ENCODE data around the gene TBCK.

TBCK gene

DNA sequence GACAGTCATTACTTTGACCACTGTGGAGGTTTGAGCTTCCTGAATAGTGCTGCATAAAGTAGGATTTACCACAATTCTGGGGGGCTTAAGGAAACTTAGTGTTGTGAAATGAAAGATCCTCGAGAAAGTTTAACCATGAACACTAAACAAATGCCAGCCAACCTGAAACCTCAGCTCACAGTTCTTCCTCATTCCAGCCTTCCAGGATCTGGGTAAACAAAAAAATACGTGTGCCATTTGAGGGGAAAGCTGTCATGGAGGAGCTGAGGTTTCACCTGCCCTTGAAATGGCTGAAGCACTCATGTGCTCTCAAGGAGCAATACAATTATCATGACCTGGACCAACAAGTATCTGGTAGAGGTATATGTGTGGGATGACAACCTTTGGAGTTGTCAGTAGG lies 278.0 kb downstream of the TBCK start:
- TF ChIP-seq, protein P1, sequence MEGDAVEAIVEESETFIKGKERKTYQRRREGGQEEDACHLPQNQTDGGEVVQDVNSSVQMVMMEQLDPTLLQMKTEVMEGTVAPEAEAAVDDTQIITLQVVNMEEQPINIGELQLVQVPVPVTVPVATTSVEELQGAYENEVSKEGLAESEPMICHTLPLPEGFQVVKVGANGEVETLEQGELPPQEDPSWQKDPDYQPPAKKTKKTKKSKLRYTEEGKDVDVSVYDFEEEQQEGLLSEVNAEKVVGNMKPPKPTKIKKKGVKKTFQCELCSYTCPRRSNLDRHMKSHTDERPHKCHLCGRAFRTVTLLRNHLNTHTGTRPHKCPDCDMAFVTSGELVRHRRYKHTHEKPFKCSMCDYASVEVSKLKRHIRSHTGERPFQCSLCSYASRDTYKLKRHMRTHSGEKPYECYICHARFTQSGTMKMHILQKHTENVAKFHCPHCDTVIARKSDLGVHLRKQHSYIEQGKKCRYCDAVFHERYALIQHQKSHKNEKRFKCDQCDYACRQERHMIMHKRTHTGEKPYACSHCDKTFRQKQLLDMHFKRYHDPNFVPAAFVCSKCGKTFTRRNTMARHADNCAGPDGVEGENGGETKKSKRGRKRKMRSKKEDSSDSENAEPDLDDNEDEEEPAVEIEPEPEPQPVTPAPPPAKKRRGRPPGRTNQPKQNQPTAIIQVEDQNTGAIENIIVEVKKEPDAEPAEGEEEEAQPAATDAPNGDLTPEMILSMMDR (IDR thresholded peaks at IDR 0.05), result no peak
- H3K4me1 ChIP-seq, result peaks cover 0 to 69% (median 19%) of the 10 kb centered on the region in 4 donors
- H3K4me3 ChIP-seq, result no peak overlapping the region
- no peaks in the 10 kb centered on the region for H3K36me3 ChIP-seq
- intact Hi-C loops (cut with DNase I; ENCODE audit: low total_unique reads), result no loop called here
- DNase-seq, result no peak
- H3K27ac ChIP-seq, result no peak overlapping the region
- H3K9me3 ChIP-seq, result no peaks in the 10 kb centered on the region
- H3K27me3 ChIP-seq, result no peaks in the 10 kb centered on the region

DNA sequence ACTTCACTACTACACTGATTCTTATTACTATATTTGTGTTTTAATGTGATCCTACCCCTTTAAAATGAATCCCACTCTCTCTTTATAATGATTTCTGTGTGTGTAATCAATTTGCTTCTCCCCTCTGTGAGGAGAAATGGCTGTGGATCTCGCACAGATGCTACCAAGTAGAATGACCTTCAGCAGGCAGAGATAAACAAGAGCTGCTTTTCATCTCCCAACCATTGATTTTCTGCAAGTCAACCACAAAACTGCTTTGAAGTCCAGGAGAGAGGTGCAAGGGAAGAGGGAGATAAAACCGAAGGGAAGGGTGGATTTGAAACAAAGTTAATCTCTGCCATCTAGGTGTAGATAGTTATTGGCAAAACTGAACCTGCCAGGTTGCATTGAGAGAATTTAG lies 279.2 kb downstream of the TBCK start:
- intact Hi-C loops (cut with DNase I; ENCODE audit: low total_unique reads), result no loop called here
- Histone ChIP-seq H3K27me3 (no peaks in the 10 kb centered on the region), H3K4me3 (no peak overlapping the region), H3K9me3 (no peaks in the 10 kb centered on the region), H3K4me1 (peaks cover 0 to 66% (median 20%) of the 10 kb centered on the region in 4 donors), H3K36me3 (no peaks in the 10 kb centered on the region), H3K27ac (no peak overlapping the region)
- no peak for DNase-seq
- TF ChIP-seq, protein P1 (IDR thresholded peaks at IDR 0.05), result no peak

DNA sequence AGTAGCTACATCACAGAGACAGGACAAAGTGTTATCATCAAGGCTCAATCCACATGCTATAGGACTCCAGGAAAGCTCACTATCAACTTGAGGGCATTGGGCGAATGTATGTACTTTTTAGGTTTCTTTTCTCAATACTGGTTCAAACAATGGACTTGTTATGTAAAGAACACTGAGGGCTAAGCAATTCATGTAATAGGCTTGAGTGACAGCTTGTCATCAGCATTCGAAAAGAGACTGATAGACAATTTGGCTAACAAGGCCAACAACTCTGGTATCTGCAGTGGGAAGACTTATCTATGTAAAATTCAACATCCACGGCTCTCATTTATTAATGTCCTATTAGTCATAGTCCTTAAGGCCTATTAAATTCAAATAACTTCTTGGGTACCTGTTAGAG lies 279.7 kb downstream of the TBCK start:
- H3K36me3 ChIP-seq, result no peaks in the 10 kb centered on the region
- H3K4me3 ChIP-seq, result no peak overlapping the region
- H3K4me1 ChIP-seq, result peaks cover 0 to 61% (median 20%) of the 10 kb centered on the region in 4 donors
- intact Hi-C loops (cut with DNase I; ENCODE audit: low total_unique reads), result no loop called here
- H3K27me3 ChIP-seq, result no peaks in the 10 kb centered on the region
- TF ChIP-seq, protein P1 (IDR thresholded peaks at IDR 0.05), result no peak
- no peak overlapping the region for H3K27ac ChIP-seq
- DNase-seq, result no peak
- H3K9me3 ChIP-seq, result no peaks in the 10 kb centered on the region

DNA sequence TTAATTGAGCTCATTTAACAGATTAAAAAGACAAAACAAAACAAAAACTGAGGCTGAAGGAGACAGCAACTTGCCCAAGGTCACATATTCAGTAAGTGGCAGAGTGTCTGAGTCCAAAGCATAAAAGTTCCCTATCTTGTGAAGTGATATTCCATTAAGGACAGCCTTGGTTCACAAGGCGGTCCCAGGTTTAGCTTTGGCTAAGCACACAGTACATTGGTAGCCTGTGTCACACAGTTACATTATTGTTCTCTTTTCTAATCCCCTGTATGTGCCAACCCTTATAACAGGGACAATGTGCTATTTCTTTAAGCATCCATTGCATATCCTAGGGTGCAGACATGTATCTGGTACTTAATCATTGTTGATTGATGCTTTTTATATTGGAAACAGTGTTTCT lies 280.8 kb downstream of the TBCK start:
- no peak for DNase-seq
- TF ChIP-seq, protein P1 (IDR thresholded peaks at IDR 0.05), result no peak
- Histone ChIP-seq H3K4me3 (no peak overlapping the region), H3K27me3 (no peaks in the 10 kb centered on the region), H3K9me3 (no peaks in the 10 kb centered on the region), H3K27ac (no peak overlapping the region), H3K4me1 (peaks cover 0 to 50% (median 17%) of the 10 kb centered on the region in 4 donors), H3K36me3 (no peaks in the 10 kb centered on the region)
- intact Hi-C loops (cut with DNase I; ENCODE audit: low total_unique reads), result no loop called here

DNA sequence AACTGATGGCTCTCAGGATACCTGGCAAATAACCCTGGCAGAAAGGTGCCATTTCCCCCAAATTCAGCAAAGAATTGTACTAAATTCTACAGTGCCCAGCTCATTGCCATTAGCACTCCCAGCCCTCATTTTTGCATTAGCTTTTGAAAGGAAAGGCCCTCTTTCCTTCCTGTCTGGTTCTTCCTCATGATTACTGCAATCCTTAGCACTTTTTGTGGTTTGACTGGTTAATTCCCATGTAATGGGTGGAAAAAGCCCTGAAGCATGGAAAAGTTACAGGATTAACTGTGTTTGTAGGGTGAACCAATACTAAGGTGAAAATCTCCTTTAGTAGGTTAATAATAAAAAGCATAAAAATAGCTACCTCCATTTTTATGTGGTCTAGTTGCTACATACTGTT lies 281.3 kb downstream of the TBCK start:
- H3K4me1 ChIP-seq, result peaks cover 0 to 45% (median 14%) of the 10 kb centered on the region in 4 donors
- no peaks in the 10 kb centered on the region for H3K36me3 ChIP-seq
- no peak overlapping the region for H3K27ac ChIP-seq
- H3K4me3 ChIP-seq, result no peak overlapping the region
- intact Hi-C loops (cut with DNase I; ENCODE audit: low total_unique reads), result no loop called here
- no peaks in the 10 kb centered on the region for H3K27me3 ChIP-seq
- DNase-seq, result no peak
- H3K9me3 ChIP-seq, result no peaks in the 10 kb centered on the region
- TF ChIP-seq, protein P1 (IDR thresholded peaks at IDR 0.05), result no peak

DNA sequence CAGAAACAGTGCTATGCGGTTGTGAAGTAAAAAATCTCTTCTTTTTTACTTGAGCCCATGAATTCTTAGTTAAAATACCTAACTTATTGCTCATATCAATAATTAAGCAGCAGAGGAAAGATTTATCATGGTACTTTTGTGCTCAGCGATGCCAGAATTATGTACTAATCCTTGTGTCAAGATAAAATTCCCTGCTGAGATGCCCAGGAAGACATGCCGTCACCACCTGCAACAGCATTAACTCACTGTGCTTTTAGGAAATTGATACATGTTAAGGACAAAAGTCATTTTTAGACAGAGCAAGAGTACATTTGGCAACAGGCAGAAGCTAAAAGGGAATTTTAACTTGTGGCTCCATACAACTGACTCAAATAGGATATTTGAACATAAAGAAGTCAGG lies 281.8 kb downstream of the TBCK start:
- H3K27ac ChIP-seq, result no peak overlapping the region
- intact Hi-C loops (cut with DNase I; ENCODE audit: low total_unique reads), result no loop called here
- H3K27me3 ChIP-seq, result no peaks in the 10 kb centered on the region
- TF ChIP-seq, protein P1 (IDR thresholded peaks at IDR 0.05), result no peak
- H3K36me3 ChIP-seq, result no peaks in the 10 kb centered on the region
- no peak overlapping the region for H3K4me3 ChIP-seq
- no peak for DNase-seq
- peaks cover 0 to 40% (median 13%) of the 10 kb centered on the region in 4 donors for H3K4me1 ChIP-seq
- no peaks in the 10 kb centered on the region for H3K9me3 ChIP-seq
